ENCODE data around the gene WIPI1. TPM values are rescaled to one million over a fixed set of nuclear protein-coding genes. Genes with fewer than 3 reads are reported as not detected.
"Not testable (repeated sequence)": the region's sequence is repeated elsewhere in the genome, so short reads cannot be mapped to it uniquely, and the experiment has no call there.

The WIPI1 gene
- polyA plus RNA-seq (2013, experiment 1 of 2; ENCODE audit: insufficient read length) = 56.0 TPM
- 75.3 TPM for polyA plus RNA-seq (2013, experiment 2 of 2; ENCODE audit: insufficient read length)

DNA sequence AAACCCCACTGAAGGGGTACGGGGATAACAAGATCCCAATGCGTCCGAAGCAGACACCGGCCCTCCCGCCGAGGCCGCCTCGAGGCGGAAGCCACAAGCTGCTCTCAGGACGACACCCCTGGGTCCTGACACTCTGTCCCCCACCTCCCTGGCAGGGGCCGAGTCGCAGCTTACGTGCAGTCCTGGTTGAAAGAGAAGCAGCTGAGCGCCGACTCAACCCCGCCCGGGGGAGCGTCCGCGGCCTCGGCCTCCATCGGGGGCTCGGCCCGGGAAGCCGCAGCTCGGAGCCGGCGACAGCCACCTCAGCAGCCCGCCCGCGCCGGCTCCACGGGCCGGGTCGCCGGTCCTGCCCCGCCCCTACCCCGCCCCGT is at the start of gene WIPI1:
WIPI1 (minus strand) TSS at position 329 of the 371 bp plus-strand sequence; CDS start at position 254, 75 bp downstream.
- no peak for DNase-seq

DNA sequence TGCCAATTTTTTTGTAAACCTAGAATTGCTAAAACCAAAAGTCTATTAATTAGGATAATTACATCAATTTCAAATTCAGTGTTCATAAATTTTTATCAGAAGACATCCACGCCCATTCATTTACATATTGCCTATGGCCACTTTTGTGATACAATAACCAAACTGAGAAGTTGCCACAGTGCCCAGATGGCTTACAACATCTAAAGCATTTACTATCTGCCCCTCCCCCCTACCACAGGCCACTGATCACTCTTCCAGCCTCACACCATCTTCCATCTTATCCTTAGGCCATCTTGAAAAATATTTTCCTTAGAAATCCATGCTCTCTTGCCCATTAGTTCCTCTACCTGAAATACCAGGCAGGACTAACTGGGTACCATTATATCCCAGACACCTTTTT is 48.7 kb upstream of the WIPI1 start:
- DNase-seq = no peak

GRCh38 chr17:68501074-68501473 is 43.8 kb upstream of the WIPI1 start:
- DNase-seq = no peak

GRCh38 chr17:68499587-68499986 is 42.3 kb upstream of the WIPI1 start:
- no peak for DNase-seq

- DNase-seq = no peak
Observed at GRCh38 chr17:68498479-68499326, 41.4 kb upstream of the WIPI1 start.

DNA sequence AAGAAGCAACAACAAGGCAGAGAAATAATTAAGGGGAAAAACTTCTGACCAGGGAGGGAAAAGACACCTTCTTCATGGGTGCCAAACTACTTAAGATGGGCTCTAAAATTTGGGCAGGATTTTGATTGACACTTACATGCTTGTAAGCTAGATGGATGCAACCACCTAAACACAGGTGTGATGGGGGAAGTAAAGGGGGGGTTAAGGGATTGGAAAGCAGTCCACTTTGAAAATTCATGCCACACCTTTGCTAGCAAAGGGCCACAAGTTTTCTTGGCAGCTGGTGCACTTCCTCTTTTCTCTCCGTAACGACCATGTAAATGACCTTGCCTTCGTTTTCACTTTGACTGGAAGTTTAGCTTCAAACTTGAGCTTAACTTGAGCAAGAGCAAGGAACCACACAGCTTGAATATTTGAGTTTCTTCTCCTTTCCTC is 40.6 kb upstream of the WIPI1 start:
- no peak for DNase-seq

- no peak for DNase-seq
Observed at GRCh38 chr17:68495081-68495480, 37.8 kb upstream of the WIPI1 start.

GRCh38 chr17:68492394-68493054 is 35.2 kb upstream of the WIPI1 start:
- DNase-seq = not testable (repeated sequence)

- DNase-seq = no peak
Observed at GRCh38 chr17:68491381-68492231, 34.3 kb upstream of the WIPI1 start.

GRCh38 chr17:68489919-68490318 is 32.6 kb upstream of the WIPI1 start:
- DNase-seq = no peak

- no peak for DNase-seq
Observed at GRCh38 chr17:68484458-68484857, 27.2 kb upstream of the WIPI1 start.

- no peak for DNase-seq
Observed at GRCh38 chr17:68482576-68483041, 25.3 kb upstream of the WIPI1 start.

DNA sequence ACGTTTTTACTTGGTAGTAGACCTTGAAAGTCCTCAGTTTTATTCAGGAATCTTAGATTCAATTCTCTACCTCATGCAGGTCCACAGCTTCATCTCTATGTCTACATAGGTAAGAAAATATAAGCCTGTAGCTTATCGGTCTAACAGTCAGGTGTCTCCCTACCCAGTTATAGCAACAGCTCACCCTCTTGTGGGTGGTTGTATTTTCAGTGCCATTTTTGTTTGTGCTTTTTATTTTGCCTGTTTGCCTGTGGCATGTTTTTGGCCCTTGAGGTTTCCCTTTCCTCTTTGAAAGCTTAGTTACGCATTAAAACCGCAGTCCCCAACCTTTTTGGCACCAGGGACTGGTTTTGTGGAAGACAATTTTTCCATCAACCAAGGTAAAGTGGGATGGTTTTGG is 23.6 kb upstream of the WIPI1 start:
- DNase-seq = no peak

DNA sequence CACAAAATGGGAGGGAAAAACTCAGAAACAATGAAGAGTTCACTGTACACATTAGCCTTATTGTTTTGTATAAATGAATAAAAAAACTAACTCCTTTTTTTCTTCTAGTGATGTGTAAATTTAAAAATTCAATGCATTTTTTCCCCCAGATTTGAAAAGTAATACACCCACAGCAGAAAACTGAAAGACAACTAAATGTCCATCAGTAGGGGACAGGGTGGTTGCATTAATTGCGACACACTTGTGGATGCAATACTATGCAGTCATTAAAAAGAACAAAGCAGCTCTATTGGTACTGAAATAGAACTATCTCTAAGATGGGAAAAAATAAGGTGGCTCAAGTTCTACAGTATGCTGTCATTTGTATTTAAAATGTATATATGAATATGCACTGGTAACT is 13.7 kb upstream of the WIPI1 start:
- DNase-seq = no peak

- DNase-seq = peak; percentile 79
Observed at GRCh38 chr17:68468788-68469187, 11.5 kb upstream of the WIPI1 start.

DNA sequence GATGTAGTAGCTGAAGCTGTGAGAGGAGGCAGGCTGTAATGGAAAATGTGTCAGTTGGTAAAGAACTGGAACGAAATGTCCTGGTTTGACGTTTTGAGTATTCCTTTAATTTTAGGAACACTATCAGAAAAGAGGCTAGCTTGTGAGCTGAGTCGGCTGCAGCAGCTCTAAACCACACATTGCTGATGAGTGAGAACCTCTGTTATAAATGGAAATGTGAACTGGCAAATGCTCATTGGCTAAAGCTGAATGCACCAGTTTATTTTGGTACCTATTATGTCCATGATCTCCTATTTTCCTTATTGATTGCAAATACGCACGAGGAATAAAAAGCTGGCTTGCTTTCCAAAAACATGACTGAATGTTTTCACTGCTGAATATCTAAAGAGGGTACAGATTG is 11.0 kb upstream of the WIPI1 start:
- peak; percentile 46 for DNase-seq

DNA sequence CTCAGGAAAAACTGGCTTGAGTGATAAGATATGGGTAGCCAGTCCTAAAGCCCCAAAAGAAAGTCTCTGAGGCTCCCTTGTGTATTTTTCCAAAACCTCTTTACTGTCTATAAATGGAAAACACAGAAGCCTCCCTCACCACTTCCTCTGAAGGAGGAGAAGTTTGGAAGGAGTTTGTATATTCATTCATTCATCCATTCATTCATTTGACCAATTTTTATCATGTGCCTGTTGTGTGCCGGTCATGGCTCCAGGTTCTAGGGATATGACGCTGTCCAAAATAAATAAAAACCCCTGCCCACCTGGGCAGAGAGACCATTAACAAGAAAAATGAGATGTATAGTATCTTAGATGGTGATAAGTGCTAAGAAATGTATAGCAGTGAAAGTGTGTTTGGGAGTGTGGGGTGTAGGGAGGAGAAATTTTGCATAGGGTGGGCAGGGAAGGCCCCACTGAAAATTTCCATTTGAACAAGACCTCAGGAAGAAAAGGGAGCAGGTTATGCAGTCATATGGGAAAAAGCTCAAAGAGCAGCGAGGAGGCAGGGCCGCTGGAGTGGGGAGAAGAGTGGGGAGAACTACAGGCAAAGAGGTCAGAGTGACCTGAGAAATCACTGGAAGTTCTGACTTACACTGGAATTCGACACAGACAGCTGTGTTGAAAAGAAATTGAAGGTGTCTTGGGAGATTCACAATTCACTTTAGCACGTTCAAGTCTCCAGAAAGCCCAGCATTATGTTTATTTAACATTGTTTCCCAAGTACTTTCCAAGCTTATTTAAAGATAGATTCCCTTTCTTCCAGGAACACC is 6.1 kb upstream of the WIPI1 start:
- no peak for DNase-seq

DNA sequence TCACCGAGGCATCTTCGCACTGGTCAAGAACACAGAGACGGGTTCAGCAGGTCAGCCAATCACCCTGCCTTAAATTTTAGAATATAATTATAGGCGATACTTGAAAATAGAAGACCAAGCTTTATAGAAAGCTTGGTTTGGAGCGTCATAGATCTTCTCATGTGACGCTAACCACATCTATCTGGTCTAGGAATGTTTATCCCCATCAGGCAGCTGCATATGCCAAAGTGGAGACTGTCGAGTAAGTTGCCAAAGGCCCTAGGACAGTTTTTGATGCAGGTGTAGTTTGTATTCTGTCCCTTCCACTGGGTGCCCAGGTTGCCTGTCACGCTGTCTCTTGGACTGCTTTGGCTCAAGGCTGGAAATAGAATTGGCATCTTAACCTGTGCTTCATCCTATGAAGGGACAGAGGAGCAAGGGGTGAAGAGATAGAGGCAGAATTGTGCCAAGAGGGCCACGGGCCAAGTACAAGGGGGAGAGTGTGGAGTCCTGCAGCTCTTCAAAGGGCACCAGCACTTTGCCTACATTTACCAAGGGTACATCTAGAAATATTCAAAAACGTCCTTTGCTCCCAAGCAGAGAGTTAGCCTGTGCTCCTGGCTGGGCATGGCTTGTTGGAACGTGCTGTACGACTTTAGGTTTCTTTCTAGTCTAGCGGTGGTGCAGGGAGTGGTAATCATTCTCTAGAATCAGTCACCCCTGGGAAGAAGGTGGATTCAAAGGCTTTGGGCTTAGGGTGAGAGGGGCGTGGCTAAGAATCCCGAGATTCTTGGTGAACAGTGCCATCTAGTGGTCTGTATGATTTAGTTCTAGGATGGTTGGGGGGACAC is 5.3 kb upstream of the WIPI1 start:
- DNase-seq = peak; percentile 77

- no peak for DNase-seq
Observed at GRCh38 chr17:68461589-68461988, 4.3 kb upstream of the WIPI1 start.

GRCh38 chr17:68461122-68461539 is 3.8 kb upstream of the WIPI1 start:
- no peak for DNase-seq

- no peak for DNase-seq
Observed at GRCh38 chr17:68460715-68461114, 3.4 kb upstream of the WIPI1 start.
